Urinary bladder (tissue), 4 donors: ENCODE data around the gene FBXL16. TPM values are rescaled to one million over a fixed set of nuclear protein-coding genes. Genes with fewer than 3 reads are reported as not detected.

Source experiments
- DNase-seq: peaks from one replicate; pipeline ENCODE4 v3.0.0-alpha.2; 2015; ENCODE audit errors: extremely low spot score
- H3K27ac ChIP-seq: one replicate; pipeline ENCODE4 v1.5.1; 2013; ENCODE audit warnings: low read depth, mild to moderate bottlenecking, moderate library complexity
- H3K36me3 ChIP-seq: one replicate; pipeline ENCODE4 v1.6.1; 2013; ENCODE audit warnings: mild to moderate bottlenecking, moderate library complexity; ENCODE audit not compliant: insufficient read depth
- H3K4me1 ChIP-seq: one replicate; pipeline ENCODE4 v1.6.1; 2013; ENCODE audit warnings: mild to moderate bottlenecking, moderate library complexity; ENCODE audit not compliant: insufficient read depth
- H3K4me3 ChIP-seq: one replicate; pipeline ENCODE4 v1.5.1; 2013; ENCODE audit warnings: low read depth, low read length
- WGBS: extraction: QIAGEN DNeasy Blood & Tissue Kit; methylation state at CpG from one replicate; pipeline ENCODE4 v1.1.7; 2013; 5-methylcytosine and 5-hydroxymethylcytosine counted together
- polyA plus RNA-seq: library from polyadenylated mRNA; stranded (reverse); fragments of 200-250 nt; gene quantifications from one replicate; pipeline ENCODE4 v1.2.3, GENCODE V29; 2013
- total RNA-seq: library from RNA; depleted of rRNA; stranded (reverse); fragments of >200 nt; gene quantifications from one replicate; pipeline ENCODE4 v1.2.3, GENCODE V29; 2014
- donor health status: healthy with polysubstance abuse.
- donor health status: healthy.

FBXL16 gene
- total and polyA plus RNA-seq, 2 donors = 0.26 to 0.68 TPM

DNA sequence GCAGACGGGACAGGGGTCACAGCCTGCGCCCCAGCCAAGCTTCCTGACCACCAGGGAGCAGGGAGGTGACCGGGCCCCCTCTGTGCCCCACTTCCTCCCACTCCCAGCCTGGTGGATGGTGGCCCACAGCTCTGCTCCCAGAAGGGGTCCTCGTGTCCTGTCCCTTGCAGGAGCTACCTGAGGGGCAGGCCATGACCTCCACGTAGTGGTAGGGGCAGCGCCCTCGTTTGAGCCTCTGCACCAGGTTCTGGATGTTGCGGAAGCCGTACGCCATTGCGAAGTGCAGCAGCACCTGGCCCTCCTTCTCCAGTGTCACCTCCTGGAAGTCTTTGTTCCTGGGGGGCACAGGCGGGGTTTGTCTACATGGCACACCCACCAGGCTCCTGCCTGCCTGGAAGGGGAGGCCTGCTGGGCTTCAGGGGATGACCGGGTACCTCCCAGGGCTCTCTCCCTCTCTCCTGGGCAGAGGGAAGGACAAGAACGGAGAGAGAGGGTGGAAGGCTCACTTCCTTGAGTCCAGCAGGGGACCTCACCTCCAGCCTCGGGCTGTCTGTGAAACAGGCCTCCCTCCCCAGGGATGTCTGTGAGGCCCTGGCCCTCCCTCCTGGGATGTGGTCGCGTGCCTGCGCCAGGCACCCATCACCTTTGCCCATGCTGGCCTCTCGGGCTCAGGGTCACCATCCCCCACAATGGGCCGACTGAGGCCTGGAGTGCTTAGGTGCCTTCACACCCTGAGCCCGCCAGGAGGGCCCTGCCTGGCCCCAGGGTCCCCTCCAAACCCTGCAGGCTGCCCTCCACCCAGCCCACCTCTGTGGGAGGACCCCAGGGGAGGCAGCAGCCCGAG lies 25.3 kb upstream of the FBXL16 start:
- Histone ChIP-seq H3K4me3 (no peak overlapping the region), H3K4me1 (no peaks in the 10 kb centered on the region), H3K27ac (no peak overlapping the region), H3K36me3 (no peaks in the 10 kb centered on the region)
- 88% methylated on average over 22 of the region's 22 CpGs for WGBS
- DNase-seq = no peak

DNA sequence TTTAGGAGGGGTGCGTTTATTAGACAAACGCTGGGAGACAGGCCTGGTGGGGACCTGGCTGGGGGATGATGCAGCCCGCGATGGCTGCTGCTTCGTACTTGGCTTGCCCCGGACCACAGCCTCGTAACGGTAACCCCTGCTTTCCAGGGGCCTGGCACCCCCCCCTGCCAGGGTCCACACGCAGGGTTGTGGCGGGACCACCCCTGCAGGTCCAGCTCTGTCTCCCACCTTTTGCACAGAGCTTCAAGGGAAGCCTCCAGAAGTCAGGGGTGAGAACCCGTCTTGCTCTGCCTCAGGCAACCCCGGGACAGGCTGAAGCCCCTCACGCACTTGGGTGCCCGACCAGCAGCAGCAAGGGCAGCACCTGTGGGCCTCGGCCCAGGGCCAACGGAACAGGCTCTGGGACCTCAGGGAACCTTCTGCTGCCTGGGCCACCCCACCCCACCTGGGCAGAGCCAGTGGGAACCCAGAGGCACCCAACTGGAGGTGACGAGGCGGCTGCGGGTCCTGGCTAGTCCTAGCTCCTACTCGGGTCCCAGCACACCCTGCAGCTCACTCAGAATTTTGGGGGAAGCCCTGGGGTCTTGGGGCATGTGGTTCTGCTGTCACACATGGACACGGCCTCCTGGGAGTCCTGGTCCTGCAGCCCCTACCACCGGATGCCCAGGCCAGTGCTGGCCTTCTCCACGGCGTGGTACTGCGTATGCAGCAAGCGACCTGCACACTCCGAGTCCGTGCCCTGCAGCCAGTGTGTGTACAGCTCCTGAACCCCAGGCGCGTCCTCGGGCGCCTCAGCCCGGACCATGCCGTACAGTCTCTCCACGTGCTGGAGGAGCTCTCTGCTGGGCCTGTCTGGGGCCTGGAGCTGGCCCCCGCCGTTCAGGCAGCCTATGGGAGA lies 24.4 kb upstream of the FBXL16 start:
- H3K4me3 ChIP-seq = no peak overlapping the region
- no peaks in the 10 kb centered on the region for H3K4me1 ChIP-seq
- H3K27ac ChIP-seq = no peak overlapping the region
- 86% methylated on average over 37 of the region's 37 CpGs for WGBS
- no peak for DNase-seq
- no peaks in the 10 kb centered on the region for H3K36me3 ChIP-seq

- Histone ChIP-seq H3K4me3 (no peak overlapping the region), H3K27ac (no peak overlapping the region), H3K36me3 (no peaks in the 10 kb centered on the region), H3K4me1 (no peaks in the 10 kb centered on the region)
- DNase-seq = no peak
- 59% methylated on average over 55 of the region's 55 CpGs for WGBS
Observed at GRCh38 chr16:728890-729744, 23.5 kb upstream of the FBXL16 start.

GRCh38 chr16:728131-728889 lies 22.7 kb upstream of the FBXL16 start:
- DNase-seq = no peak
- WGBS = 1% methylated on average over 80 of the region's 80 CpGs
- no peak overlapping the region for H3K27ac ChIP-seq
- no peaks in the 10 kb centered on the region for H3K36me3 ChIP-seq
- no peaks in the 10 kb centered on the region for H3K4me1 ChIP-seq
- H3K4me3 ChIP-seq = peak overlapping the region; percentile 45

DNA sequence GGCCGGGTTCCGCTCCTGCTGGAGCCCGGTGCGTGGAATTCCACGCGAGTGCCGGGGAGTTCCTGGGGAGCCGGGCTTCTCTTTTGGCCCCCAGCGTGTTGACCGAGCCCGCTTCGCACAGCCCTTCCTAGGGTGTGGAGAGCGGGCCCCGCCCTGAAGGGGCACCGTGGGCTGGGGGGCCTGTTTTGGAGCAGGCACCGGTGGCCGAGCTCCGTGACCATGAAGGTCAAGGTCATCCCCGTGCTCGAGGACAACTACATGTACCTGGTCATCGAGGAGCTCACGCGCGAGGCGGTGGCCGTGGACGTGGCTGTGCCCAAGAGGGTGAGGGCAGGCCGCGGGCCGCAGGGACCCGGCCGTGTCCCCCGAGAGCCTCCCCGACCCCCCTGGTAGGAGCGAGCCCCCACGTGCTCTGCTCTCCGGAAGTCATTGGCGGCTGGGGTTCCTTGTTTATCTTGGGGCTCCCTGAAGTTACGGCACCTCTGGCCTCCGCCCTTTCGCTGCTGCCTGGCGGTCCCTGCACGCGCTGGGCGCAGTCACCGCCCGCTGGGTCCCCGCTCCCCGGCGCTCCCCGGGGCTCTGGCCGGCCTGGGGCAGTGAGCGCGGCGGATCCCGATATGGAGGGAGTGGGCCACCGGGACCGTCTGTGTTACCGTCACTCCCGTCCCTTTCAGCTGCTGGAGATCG lies 21.8 kb upstream of the FBXL16 start:
- H3K4me3 ChIP-seq = peak overlapping the region; percentile 45
- DNase-seq = no peak
- under 1% methylated on average over 61 of the region's 61 CpGs for WGBS

DNA sequence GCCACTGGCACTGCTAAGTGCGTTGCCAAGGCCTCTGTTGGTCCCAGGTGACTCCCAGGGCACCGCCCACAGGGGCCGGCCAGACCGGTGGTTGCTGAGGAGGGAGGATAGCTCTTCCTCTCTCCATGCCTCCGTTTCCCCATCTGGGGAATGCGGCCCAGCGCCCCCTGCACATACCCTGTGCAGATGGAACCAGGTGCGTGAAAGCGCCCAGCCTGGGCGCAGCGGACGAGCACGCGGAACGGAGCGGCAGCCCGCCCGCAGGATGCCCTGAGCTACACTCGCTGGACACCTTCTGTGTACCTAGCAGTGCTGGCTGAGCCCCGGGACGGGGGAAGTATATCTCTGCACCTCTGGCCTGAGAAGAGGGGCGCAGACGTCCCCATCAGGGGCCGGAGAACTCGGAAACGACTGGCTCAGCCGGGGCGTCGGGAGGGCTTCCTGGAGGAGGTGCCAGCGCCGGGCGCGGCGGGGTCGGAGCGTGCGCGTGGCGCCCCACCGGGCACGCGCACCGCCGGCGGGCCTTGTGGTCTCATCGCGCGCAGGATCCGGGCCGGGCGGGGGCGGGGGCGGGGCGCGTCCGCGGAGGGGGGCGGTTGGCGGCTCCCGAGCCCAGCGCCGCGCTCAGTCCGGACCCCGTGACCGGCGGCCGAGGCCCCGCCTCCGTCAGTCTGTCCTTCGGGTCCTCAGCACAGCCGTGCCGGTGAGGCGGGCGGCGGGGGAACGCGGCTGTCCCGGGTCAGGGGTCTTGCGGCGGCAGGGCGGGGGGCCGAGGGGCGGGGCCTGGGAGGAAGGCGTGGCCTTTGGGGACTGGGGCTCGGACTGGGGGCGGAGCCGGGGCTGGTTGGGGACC lies 21.1 kb upstream of the FBXL16 start, which contains the start of the genes CCDC78 and HAGHL:
TSS of gene CCDC78 (minus strand) at position 6 of the 853 bp plus-strand sequence. CDS start 76 bp downstream, outside the sequence.
TSS of gene HAGHL (plus strand) at position 669 of the 853 bp plus-strand sequence. CDS start 404 bp downstream, outside the sequence.
- H3K4me3 ChIP-seq = peak within 1 kb of the TSS; percentile 45
- no peaks in the 10 kb centered on the region for H3K4me1 ChIP-seq
- 1% methylated on average over 88 of the region's 88 CpGs for WGBS
- DNase-seq = no peak
- no peaks in the 10 kb centered on the region for H3K36me3 ChIP-seq
- peak within 1 kb of the TSS; percentile 12 for H3K27ac ChIP-seq

More for the DNA sequence above, 21.8 kb upstream of the FBXL16 start:
- Histone ChIP-seq H3K27ac (peak overlapping the region; percentile 12), H3K36me3 (no peaks in the 10 kb centered on the region), H3K4me1 (no peaks in the 10 kb centered on the region)

DNA sequence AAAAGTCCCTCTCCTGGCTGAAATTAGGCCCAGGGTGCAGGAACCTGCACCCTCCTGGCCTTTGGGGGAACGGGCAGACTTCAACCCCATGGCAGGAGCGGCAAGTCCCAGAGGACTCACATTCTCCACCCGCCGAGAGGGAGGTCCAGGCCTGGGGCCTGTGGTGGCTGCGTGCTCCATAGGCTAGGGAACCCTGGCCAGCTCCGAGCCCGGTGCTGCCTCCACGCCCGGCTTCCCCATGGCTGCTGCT lies 20.5 kb upstream of the FBXL16 start:
- no peaks in the 10 kb centered on the region for H3K4me1 ChIP-seq
- DNase-seq = no peak
- H3K27ac ChIP-seq = no peak overlapping the region
- H3K4me3 ChIP-seq = no peak overlapping the region
- 14% methylated on average over 9 of the region's 9 CpGs for WGBS
- H3K36me3 ChIP-seq = no peaks in the 10 kb centered on the region

DNA sequence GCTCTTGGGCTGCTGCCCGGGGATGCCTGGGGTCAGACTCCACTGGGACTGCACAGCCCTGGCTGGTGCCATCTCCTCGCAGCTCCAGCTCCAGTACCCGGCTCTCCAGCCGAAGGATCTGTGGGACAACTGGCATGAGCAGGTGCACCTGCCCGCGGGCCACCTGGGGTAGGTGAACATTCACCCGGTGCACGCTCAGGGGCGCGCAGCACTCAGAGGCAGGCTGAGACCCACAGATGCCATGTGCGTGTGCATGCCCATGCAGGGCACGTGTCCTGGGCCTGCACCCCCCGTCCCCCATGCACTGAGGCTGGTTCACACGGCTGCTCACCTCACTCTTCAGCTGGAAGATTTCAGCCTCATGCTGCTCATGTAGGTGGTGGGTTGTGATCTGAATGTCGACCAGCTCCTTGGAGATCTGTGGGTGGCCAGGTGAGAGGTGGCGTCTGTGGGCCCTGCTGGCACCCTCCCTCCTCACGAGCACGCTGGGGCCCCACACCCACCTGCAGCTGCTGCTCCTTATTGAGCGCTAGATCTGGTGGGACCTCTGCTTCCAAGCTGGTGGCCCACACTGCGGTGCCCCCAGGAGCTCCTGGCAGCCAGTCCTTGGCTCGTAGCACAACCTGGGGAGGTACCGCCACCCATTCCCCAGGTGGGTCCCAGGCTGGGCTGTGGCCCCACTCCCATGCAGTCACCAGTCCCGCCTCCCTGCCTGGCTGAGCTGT lies 20.0 kb upstream of the FBXL16 start:
- H3K36me3 ChIP-seq = no peaks in the 10 kb centered on the region
- H3K27ac ChIP-seq = no peak overlapping the region
- DNase-seq = no peak
- 78% methylated on average over 23 of the region's 23 CpGs for WGBS
- no peaks in the 10 kb centered on the region for H3K4me1 ChIP-seq
- H3K4me3 ChIP-seq = no peak overlapping the region

- WGBS = 83% methylated on average over 7 of the region's 7 CpGs
- no peak overlapping the region for H3K4me3 ChIP-seq
- DNase-seq = no peak
- no peaks in the 10 kb centered on the region for H3K4me1 ChIP-seq
- no peaks in the 10 kb centered on the region for H3K36me3 ChIP-seq
- no peak overlapping the region for H3K27ac ChIP-seq
Observed at GRCh38 chr16:725041-725376, 19.4 kb upstream of the FBXL16 start.

DNA sequence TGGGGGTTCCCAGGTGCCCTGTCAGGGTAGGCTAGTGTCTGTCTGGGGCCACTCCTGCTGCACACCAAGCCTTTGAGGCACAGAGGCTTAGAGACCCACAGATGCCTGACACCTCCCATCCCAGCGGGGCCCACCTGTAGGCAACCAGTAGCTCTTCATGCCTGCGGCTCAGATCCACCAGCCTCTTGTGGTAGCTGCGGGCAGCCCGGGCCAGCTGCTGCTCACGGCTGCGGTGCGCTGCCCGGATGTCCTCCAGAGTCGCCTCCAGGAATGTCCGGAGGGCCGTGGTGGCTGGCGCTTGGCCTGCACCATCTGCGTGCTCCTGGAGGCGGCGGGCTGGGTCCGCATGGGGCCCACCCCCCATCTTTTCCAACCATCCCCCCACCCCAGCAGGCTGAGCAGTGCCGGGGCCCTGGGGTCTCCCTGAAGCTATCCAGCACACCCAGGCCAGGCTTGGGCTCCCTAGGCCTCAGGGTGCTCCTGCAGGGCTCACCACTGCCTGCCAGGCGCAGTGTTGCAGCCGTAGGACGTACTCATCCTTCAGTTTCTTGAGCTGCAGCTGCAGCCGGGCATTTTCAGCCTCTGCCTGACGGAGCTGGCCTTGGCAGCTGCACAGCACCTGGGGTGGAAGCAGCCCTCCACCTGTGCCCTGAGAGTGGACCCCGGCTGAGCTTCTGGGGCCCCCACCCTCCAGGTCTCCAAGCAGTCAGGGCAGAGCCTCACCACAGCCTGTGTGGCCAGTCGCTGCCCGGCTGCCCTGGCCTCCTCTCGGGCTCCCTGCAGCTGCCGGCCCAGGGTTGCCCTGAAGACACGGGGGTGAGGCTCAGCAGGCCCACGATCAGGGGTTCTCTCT lies 18.8 kb upstream of the FBXL16 start:
- Histone ChIP-seq H3K36me3 (no peaks in the 10 kb centered on the region), H3K4me3 (no peak overlapping the region), H3K27ac (no peak overlapping the region), H3K4me1 (no peaks in the 10 kb centered on the region)
- no peak for DNase-seq
- 70% methylated on average over 29 of the region's 29 CpGs for WGBS

DNA sequence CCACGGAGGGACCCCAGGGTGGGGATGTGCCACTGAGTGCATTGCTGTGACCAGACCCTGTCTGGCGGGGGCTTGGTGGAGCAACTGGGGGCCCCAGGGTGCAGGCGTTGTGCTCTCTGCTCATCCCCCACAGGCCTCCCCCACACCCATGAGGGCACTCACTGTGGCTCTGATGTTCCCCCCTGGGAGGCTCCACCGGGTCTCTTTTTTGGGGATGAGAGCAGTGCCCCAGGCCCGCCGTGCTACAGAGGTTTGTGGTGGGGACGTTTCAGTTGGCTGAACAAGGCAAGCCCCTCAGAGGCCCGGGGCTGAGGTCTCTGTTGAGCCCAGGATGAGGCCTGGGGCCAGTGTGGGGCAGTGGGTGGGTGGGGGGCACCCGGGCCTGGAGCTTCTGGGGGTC lies 18.1 kb upstream of the FBXL16 start:
- no peak overlapping the region for H3K27ac ChIP-seq
- no peak for DNase-seq
- H3K36me3 ChIP-seq = no peaks in the 10 kb centered on the region
- 85% methylated on average over 9 of the region's 9 CpGs for WGBS
- H3K4me3 ChIP-seq = no peak overlapping the region
- no peaks in the 10 kb centered on the region for H3K4me1 ChIP-seq
